ENCODE measurements around the gene PRR23E. TPM values are rescaled to one million over a fixed set of nuclear protein-coding genes. Genes with fewer than 3 reads are reported as not detected.

The PRR23E gene
- total and polyA plus RNA-seq, 2 experiments from 2014 or later = not detected

- no peaks in the 10 kb centered on the region; the same call in 1 of the 2 replicates for H4K20me1 ChIP-seq (replicated peaks; ENCODE audit: insufficient read depth)
- H2AFZ ChIP-seq = no peak overlapping the region
- H3K4me3 ChIP-seq = no peak overlapping the region
- no peak for ATAC-seq
- H3F3A ChIP-seq (replicated peaks; ENCODE audit: low read depth) = no peaks in the 10 kb centered on the region
- Mint-ChIP-seq H3K9me3 (no peaks in the 10 kb centered on the region), H3K36me3 (ENCODE audit: low read depth) (no peaks in the 10 kb centered on the region), H3K4me3 (no peak overlapping the region), H3K27me3 (ENCODE audit: insufficient read depth, low read depth, poor library complexity) (peaks cover 6% of the 10 kb centered on the region), H3K27ac (no peak overlapping the region), H3K4me1 (peaks cover 12% of the 10 kb centered on the region)
- TF ChIP-seq NANOG (IDR thresholded peaks at IDR 0.05; ENCODE audit: borderline replicate concordance) = no peak
- TF ChIP-seq EZH2phosphoT487 (IDR thresholded peaks at IDR 0.05; ENCODE audit: unreplicated experiment) = no peak
- no peak for TF ChIP-seq CREB1 (CRISPR knock-in tag; IDR thresholded peaks at IDR 0.05; ENCODE audit: low read depth)
- no peak for TF ChIP-seq JUNB (IDR thresholded peaks at IDR 0.05; ENCODE audit: unreplicated experiment)
- no peak for TF ChIP-seq EZH2 (IDR thresholded peaks at IDR 0.05; ENCODE audit: low read depth, unreplicated experiment)
- no peak for TF ChIP-seq STAT1 (IDR thresholded peaks at IDR 0.05; ENCODE audit: unreplicated experiment)
- TF ChIP-seq ZNF114 (CRISPR knock-in tag; IDR thresholded peaks at IDR 0.05) = no peak
- no peak for TF ChIP-seq ETS1 (IDR thresholded peaks at IDR 0.05)
- TF ChIP-seq CTCF (conservative IDR thresholded peaks at IDR 0.05; ENCODE audit: low read depth in 2 of 2) = no peak
- TF ChIP-seq REST (IDR thresholded peaks at IDR 0.05; ENCODE audit: unreplicated experiment) = no peak
- TF ChIP-seq POLR2AphosphoS5 (IDR thresholded peaks at IDR 0.05; ENCODE audit: low read depth) = no peak
- TF ChIP-seq ZNF462 (CRISPR knock-in tag; IDR thresholded peaks at IDR 0.05) = no peak
- TF ChIP-seq ZNF331 (CRISPR knock-in tag; IDR thresholded peaks at IDR 0.05; ENCODE audit: low read depth) = no peak
- no peaks in the 10 kb centered on the region for H3K27me3 ChIP-seq (ENCODE audit: insufficient read depth)
- H3K9me2 ChIP-seq (ENCODE audit: insufficient read depth) = no peaks in the 10 kb centered on the region
- H3K79me2 ChIP-seq (replicated peaks; ENCODE audit: insufficient read depth) = no peaks in the 10 kb centered on the region
- H3K4me2 ChIP-seq = no peak overlapping the region
- DNase-seq (ENCODE audit: low spot score) = no peak
- H3K27ac ChIP-seq (ENCODE audit: low read depth) = no peak overlapping the region
- peaks cover 7% of the 10 kb centered on the region; the same call in 1 of the 2 replicates for H3K4me1 ChIP-seq (ENCODE audit: insufficient read depth)
- no peaks in the 10 kb centered on the region for H3K36me3 ChIP-seq (ENCODE audit: insufficient read depth)
These were observed 30.9 kb upstream of the PRR23E start for GRCh38 chr3:127161973-127162579.

All from GM23338 (cell line).